ENCODE data around the gene NRG4.
A peak's percentile ranks its signal among the peaks of the same experiment; 100 is the strongest.

NRG4 gene

DNA sequence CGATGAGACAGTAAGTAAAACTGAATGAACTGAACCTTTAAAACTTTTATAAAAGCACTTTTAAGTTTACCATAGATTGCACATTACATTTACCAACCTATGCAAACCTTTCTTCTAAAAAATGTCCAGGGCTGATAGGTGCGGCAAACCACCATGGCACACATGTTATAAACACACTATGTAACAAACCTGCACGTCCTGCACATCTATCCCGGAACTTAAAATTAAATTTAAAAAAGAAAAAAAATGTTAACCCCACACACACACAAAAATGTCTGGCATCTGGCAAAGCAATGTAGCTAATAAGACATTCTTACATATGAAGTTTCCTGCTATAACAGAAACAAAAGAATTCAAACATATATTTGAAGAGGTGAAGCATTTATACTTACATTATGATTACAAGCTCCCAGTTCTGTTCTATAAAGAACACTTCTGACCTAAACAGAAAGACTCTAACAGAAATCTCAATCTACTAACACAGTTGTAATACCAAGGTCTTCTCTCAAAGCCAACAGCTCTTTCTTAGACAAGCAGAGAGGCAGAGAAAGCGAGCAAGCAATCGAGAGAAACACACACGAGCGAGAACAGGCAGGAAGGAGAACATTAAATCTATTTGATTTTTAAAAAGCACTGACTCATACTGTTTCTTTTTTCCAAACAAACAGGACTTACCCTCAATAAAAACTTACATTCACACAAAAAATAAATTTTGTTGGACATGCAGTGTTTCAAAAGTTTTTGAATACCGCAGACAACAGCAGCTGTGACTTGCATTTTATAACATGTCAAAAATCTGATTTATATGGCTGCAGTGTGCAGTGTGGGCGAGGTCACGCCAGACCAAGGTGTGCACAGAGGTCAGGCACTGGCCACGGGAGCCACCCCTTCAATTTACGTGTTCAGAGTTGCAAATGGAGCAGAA, at the start of gene NRG4:
Gene NRG4, minus strand, starts transcription at position 798 of the 925 bp plus-strand sequence. CDS start 1,194 bp downstream, outside the sequence.
- no peak for DNase-seq
- H3K27me3 ChIP-seq (ENCODE audit: insufficient read depth, low read depth, severe bottlenecking): no peaks in the 10 kb centered on the region
- H3K9me3 ChIP-seq (ENCODE audit: severe bottlenecking): no peaks in the 10 kb centered on the region
- H3K36me3 ChIP-seq: no peaks in the 10 kb centered on the region
- no peak within 1 kb of the TSS for H3K27ac ChIP-seq
- TF ChIP-seq, protein P1, sequence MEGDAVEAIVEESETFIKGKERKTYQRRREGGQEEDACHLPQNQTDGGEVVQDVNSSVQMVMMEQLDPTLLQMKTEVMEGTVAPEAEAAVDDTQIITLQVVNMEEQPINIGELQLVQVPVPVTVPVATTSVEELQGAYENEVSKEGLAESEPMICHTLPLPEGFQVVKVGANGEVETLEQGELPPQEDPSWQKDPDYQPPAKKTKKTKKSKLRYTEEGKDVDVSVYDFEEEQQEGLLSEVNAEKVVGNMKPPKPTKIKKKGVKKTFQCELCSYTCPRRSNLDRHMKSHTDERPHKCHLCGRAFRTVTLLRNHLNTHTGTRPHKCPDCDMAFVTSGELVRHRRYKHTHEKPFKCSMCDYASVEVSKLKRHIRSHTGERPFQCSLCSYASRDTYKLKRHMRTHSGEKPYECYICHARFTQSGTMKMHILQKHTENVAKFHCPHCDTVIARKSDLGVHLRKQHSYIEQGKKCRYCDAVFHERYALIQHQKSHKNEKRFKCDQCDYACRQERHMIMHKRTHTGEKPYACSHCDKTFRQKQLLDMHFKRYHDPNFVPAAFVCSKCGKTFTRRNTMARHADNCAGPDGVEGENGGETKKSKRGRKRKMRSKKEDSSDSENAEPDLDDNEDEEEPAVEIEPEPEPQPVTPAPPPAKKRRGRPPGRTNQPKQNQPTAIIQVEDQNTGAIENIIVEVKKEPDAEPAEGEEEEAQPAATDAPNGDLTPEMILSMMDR (IDR thresholded peaks at IDR 0.05; ENCODE audit: low read depth, low read length): no peak
- no peak within 1 kb of the TSS for H3K4me3 ChIP-seq (ENCODE audit: low read depth, low read length)

DNA sequence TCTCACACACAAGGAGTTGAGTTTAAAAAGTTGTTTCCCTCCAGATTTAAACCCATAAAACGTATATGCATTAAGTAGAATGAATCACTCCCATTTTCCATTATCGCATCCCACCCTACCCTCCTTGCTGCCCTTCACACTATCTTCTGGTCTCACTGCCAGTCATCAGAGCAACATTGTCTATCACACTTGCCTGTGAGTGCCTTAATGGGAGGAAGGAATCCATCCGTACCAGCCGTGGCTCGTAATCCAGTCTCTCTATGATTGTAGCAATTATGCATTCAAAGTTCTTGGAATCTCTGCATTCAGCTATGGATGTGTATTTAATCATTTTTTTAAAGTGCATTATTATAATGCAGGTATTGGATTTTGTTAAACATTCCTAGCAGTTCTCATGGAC, 49.5 kb upstream of the NRG4 start:
- Histone ChIP-seq H3K27me3 (ENCODE audit: insufficient read depth, low read depth, severe bottlenecking) (peaks cover 21% of the 10 kb centered on the region), H3K9me3 (ENCODE audit: severe bottlenecking) (no peaks in the 10 kb centered on the region), H3K36me3 (no peaks in the 10 kb centered on the region), H3K27ac (no peak overlapping the region), H3K4me3 (ENCODE audit: low read depth, low read length) (no peak overlapping the region)
- TF ChIP-seq, protein P1 (IDR thresholded peaks at IDR 0.05; ENCODE audit: low read depth, low read length): no peak
- no peak for DNase-seq

- H3K27ac ChIP-seq: no peak overlapping the region
- no peak for DNase-seq
These were observed 48.1 kb upstream of the NRG4 start for GRCh38 chr15:76060118-76060989.

GRCh38 chr15:76059320-76060117, 47.3 kb upstream of the NRG4 start, which contains the start of gene TMEM266:
Gene TMEM266 (plus strand): TSS chr15:76059985. CDS start chr15:76134264, 74,279 bp downstream.
- Histone ChIP-seq H3K9me3 (ENCODE audit: severe bottlenecking) (no peaks in the 10 kb centered on the region), H3K27ac (no peak within 1 kb of the TSS), H3K4me3 (ENCODE audit: low read depth, low read length) (peak within 1 kb of the TSS; percentile 80), H3K36me3 (no peaks in the 10 kb centered on the region), H3K27me3 (ENCODE audit: insufficient read depth, low read depth, severe bottlenecking) (peaks cover 21% of the 10 kb centered on the region)
- TF ChIP-seq, protein P1 (IDR thresholded peaks at IDR 0.05; ENCODE audit: low read depth, low read length): peak; percentile 55
- peak; percentile 62 for DNase-seq

More at GRCh38 chr15:76060118-76060989, 48.1 kb upstream of the NRG4 start:
- no peaks in the 10 kb centered on the region for H3K36me3 ChIP-seq
- H3K27me3 ChIP-seq (ENCODE audit: insufficient read depth, low read depth, severe bottlenecking): peaks cover 21% of the 10 kb centered on the region
- H3K9me3 ChIP-seq (ENCODE audit: severe bottlenecking): no peaks in the 10 kb centered on the region
- H3K4me3 ChIP-seq (ENCODE audit: low read depth, low read length): peak overlapping the region; percentile 80
- TF ChIP-seq, protein P1 (IDR thresholded peaks at IDR 0.05; ENCODE audit: low read depth, low read length): no peak

GRCh38 chr15:76058714-76059319, 46.6 kb upstream of the NRG4 start:
- H3K36me3 ChIP-seq: no peaks in the 10 kb centered on the region
- DNase-seq: peak; percentile 72
- no peaks in the 10 kb centered on the region for H3K9me3 ChIP-seq (ENCODE audit: severe bottlenecking)
- H3K4me3 ChIP-seq (ENCODE audit: low read depth, low read length): peak overlapping the region; percentile 50
- H3K27ac ChIP-seq: no peak overlapping the region
- TF ChIP-seq, protein P1 (IDR thresholded peaks at IDR 0.05; ENCODE audit: low read depth, low read length): peak; percentile 61; the same call in 1 of the 2 replicates
- H3K27me3 ChIP-seq (ENCODE audit: insufficient read depth, low read depth, severe bottlenecking): peaks cover 18% of the 10 kb centered on the region
